ENCODE measurements around the gene NCKAP5.

NCKAP5 gene

GRCh38 chr2:132671151-132671835, 897.0 kb downstream of the NCKAP5 start:
- Histone ChIP-seq H3K36me3 (no peaks in the 10 kb centered on the region), H3K4me3 (ENCODE audit: low read depth, low read length) (no peak overlapping the region), H3K9me3 (no peaks in the 10 kb centered on the region), H3K4me1 (no peaks in the 10 kb centered on the region), H3K27me3 (peaks cover 31% of the 10 kb centered on the region)
- no peak for TF ChIP-seq CTCF (IDR thresholded peaks at IDR 0.05; ENCODE audit: low read depth, low read length)
- no peak for DNase-seq

- no peaks in the 10 kb centered on the region for H3K9me3 ChIP-seq
- TF ChIP-seq CTCF (IDR thresholded peaks at IDR 0.05; ENCODE audit: low read depth, low read length) = no peak
- H3K36me3 ChIP-seq = no peaks in the 10 kb centered on the region
- DNase-seq = no peak
- H3K4me1 ChIP-seq = no peaks in the 10 kb centered on the region
- no peak overlapping the region for H3K4me3 ChIP-seq (ENCODE audit: low read depth, low read length)
- peaks cover 31% of the 10 kb centered on the region for H3K27me3 ChIP-seq
Measured at GRCh38 chr2:132670496-132671150, 897.6 kb downstream of the NCKAP5 start.

DNA sequence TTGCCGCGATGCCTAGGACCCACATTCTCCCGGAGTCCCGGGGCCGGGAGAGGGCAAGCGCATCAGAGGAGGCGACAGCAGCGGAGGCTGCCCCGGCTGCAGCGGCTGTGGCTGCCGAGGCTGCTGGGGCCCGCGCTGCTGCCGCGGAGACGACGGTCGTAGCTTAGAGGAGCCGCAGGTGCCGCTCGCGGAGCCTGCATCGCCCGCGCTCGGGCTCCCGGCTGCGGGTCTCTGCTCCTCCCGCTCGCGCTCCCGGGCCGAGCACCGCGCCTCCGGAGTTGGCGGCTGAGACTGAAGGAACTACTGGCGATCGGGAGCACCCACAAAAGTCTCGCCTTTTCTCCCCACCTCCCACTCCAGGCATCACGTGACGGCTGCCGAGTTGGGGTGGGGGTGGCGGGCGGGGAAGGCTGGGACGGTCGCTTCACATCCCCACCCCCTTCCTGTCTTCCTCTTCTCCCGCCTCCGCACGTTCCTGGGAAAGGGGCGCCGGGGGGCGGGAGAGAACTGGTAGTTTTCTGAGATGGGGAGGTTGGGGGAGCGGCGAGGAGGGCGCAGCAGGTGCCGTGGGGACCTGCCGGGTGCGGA, 898.3 kb downstream of the NCKAP5 start, which contains the start of gene LYPD1:
Gene LYPD1 (minus strand): TSS at position 298 of the 588 bp plus-strand sequence. CDS start 273 bp downstream, at position 25.
- H3K4me1 ChIP-seq = no peaks in the 10 kb centered on the region
- H3K9me3 ChIP-seq = no peaks in the 10 kb centered on the region
- no peaks in the 10 kb centered on the region for H3K36me3 ChIP-seq
- no peak for TF ChIP-seq CTCF (IDR thresholded peaks at IDR 0.05; ENCODE audit: low read depth, low read length)
- peaks cover 31% of the 10 kb centered on the region for H3K27me3 ChIP-seq
- no peak for DNase-seq
- H3K4me3 ChIP-seq (ENCODE audit: low read depth, low read length) = no peak within 1 kb of the TSS

DNA sequence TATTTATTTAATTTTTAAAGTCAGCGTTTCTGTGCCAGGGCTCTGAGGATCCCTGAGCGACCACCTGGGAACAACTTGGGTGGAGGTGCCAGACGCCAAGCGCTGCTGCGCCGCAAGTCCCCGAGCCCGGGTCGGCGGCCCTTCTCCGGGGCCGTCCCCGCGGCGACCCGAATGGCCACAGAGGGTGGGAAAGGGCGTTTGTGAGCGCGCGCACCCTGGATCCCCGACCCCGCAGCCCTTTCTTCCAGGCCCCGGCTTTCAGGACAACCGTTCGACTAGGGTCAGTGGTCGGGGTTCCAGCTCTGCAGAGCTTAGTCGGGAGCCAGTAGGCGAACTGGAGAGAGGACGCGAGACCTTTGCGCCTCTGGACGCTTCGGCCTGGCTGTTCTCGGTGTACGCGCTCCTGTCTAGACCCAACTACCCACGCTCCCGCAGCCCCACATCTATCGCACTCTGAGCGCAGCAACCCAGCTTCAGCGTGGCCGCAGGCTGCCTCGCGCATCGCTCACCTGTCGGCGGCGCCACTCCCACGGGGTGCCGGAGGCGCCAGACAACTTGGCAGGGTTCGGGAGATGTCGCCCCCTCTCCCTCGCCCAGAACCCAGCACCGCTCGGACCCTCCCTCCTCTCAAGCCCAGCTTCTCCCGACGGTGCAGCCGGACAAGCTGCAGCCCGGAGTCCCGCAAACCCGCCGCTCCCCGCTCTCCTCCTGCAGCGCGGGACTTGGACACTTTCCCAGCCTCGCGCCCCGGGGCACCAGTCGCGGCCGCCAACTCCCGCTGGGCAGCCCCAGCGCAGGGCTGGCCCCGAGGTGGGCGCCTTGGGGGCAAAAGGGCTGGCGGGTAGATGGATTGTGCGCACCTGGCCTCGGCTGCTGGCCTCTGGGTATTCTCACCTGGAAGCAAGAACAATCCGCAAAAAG, 899.0 kb downstream of the NCKAP5 start:
- H3K27me3 ChIP-seq = peaks cover 31% of the 10 kb centered on the region
- no peak for DNase-seq
- no peak for TF ChIP-seq CTCF (IDR thresholded peaks at IDR 0.05; ENCODE audit: low read depth, low read length)
- no peaks in the 10 kb centered on the region for H3K9me3 ChIP-seq
- H3K4me1 ChIP-seq = no peaks in the 10 kb centered on the region
- H3K4me3 ChIP-seq (ENCODE audit: low read depth, low read length) = no peak overlapping the region
- no peaks in the 10 kb centered on the region for H3K36me3 ChIP-seq

DNA sequence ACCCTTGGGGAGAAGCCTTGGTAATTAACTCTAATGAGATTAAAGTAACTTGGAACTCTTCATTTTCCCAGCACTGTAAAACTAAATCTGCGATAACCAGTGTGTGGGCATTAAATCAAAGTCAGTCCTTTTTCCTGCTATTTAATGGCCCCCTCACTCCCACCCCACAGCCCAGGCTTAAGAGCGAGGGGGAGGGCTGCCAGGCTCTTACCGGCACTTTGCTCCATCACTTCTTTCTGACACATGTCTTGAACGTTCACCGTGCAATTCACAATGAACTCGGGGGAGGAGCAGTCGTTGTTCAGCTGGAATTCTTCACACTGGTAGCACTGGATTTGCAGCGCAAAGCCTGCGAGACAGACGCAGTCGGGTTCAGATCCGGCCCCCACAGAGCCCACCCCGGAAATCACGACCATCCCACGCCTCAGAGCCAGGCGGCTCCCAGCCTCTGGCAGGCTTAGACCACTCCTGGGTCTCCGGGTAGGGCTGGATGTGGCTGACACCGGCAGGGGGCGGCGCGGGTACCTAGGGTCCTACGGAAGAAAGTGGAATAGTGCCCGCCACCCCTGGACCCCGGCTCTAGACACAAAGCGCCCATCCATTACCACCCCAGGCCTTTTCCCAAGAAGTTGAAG, 900.0 kb downstream of the NCKAP5 start:
- no peaks in the 10 kb centered on the region for H3K36me3 ChIP-seq
- peaks cover 31% of the 10 kb centered on the region for H3K27me3 ChIP-seq
- H3K4me3 ChIP-seq (ENCODE audit: low read depth, low read length) = no peak overlapping the region
- no peak for DNase-seq
- no peak for TF ChIP-seq CTCF (IDR thresholded peaks at IDR 0.05; ENCODE audit: low read depth, low read length)
- H3K9me3 ChIP-seq = no peaks in the 10 kb centered on the region
- no peaks in the 10 kb centered on the region for H3K4me1 ChIP-seq

All from BE2C (cell line).